ENCODE data around the gene TRIM41.
"Not testable (repeated sequence)": the region's sequence is repeated elsewhere in the genome, so short reads cannot be mapped to it uniquely, and the experiment has no call there.

The TRIM41 gene

GRCh38 chr5:181223058-181223728 lies at the start of gene TRIM41:
Gene TRIM41 (plus strand): TSS chr5:181223281. CDS start chr5:181224000, 719 bp downstream.
- no peak for TF ChIP-seq CTCF (IDR thresholded peaks at IDR 0.05; ENCODE audit: insufficient read depth, low read length, missing control alignments)
- peak; percentile 86 for DNase-seq (ENCODE audit: low read depth, low spot score)
- ChIA-PET CTCF (interaction anchor here (1.0 to 1.9 kb wide), 4 partner anchors 16 to 38 kb away, joined by 3 to 7 read pairs (median 4); no protein-coding TSS in a partner anchor), POLR2A (interaction anchor here (0.5 to 5.5 kb wide), 15 partner anchors 12 to 51 kb away, joined by 3 to 40 read pairs (median 5); partner anchors contain the start of genes RACK1, TRIM52 and TRIM7)
- peak within 1 kb of the TSS; percentile 96 for H3K4me3 ChIP-seq (ENCODE audit: low read depth, low read length)

- no peak for DNase-seq (ENCODE audit: low read depth, low spot score)
- ChIA-PET POLR2A (no interaction called here), CTCF (interaction anchor here (1.7 to 2.6 kb wide), 3 partner anchors 9 to 18 kb away, joined by 5 to 19 read pairs (median 5); no protein-coding TSS in a partner anchor)
- H3K4me3 ChIP-seq (ENCODE audit: low read depth, low read length): peak overlapping the region; percentile 23
- TF ChIP-seq CTCF (IDR thresholded peaks at IDR 0.05; ENCODE audit: insufficient read depth, low read length, missing control alignments): no peak
Measured at GRCh38 chr5:181173420-181174342, 49.4 kb upstream of the TRIM41 start.

- ChIA-PET POLR2A (no interaction called here), CTCF (interaction anchor here (1.2 to 1.7 kb wide), 2 partner anchors 9 to 13 kb away, joined by 3 read pairs; no protein-coding TSS in a partner anchor)
- TF ChIP-seq CTCF (IDR thresholded peaks at IDR 0.05; ENCODE audit: insufficient read depth, low read length, missing control alignments): no peak
- no peak for DNase-seq (ENCODE audit: low read depth, low spot score)
- H3K4me3 ChIP-seq (ENCODE audit: low read depth, low read length): no peak overlapping the region
Measured at GRCh38 chr5:181176254-181176952, 46.7 kb upstream of the TRIM41 start.

GRCh38 chr5:181177559-181177958 lies 45.5 kb upstream of the TRIM41 start:
- CTCF ChIA-PET: interaction anchor here (0.8 to 1.2 kb wide), 2 partner anchors 9 to 14 kb away, joined by 3 read pairs; no protein-coding TSS in a partner anchor
- POLR2A ChIA-PET; H3K4me3 ChIP-seq (ENCODE audit: low read depth, low read length); DNase-seq (ENCODE audit: low read depth, low spot score): not testable (repeated sequence)

GRCh38 chr5:181181650-181182565 lies 41.2 kb upstream of the TRIM41 start:
- no peak for DNase-seq (ENCODE audit: low read depth, low spot score)
- TF ChIP-seq CTCF (IDR thresholded peaks at IDR 0.05; ENCODE audit: insufficient read depth, low read length, missing control alignments): peak; percentile 81
- ChIA-PET POLR2A (no interaction called here), CTCF (interaction anchor here (0.9 to 1.0 kb wide), 3 partner anchors 9 to 26 kb away, joined by 3 to 5 read pairs (median 4); partner anchors contain the start of gene TRIM7)
- H3K4me3 ChIP-seq (ENCODE audit: low read depth, low read length): no peak overlapping the region

All from AG04449 (cell line).